IPS-20b (cell line): ENCODE data around the gene CCDC74A.
"Not testable (repeated sequence)": the region's sequence is repeated elsewhere in the genome, so short reads cannot be mapped to it uniquely, and the experiment has no call there.

Source experiments
- H3K27ac ChIP-seq: one replicate; pipeline ENCODE4 v1.5.1; 2013; ENCODE audit warnings: low read length
- H3K27me3 ChIP-seq: 2 replicates; pipeline ENCODE4 v1.6.1; 2013; ENCODE audit warnings: mild to moderate bottlenecking, low read length, inconsistent platforms; ENCODE audit not compliant: insufficient read depth
- H3K36me3 ChIP-seq: 2 replicates; pipeline ENCODE4 v1.6.1; 2013; ENCODE audit warnings: low read depth, mild to moderate bottlenecking, inconsistent platforms, low read length, moderate library complexity; ENCODE audit not compliant: insufficient read depth
- H3K4me1 ChIP-seq: 2 replicates; pipeline ENCODE4 v1.6.1; 2013; ENCODE audit warnings: mild to moderate bottlenecking, control low read depth, inconsistent platforms, low read length, moderate library complexity; ENCODE audit not compliant: insufficient read depth
- H3K4me3 ChIP-seq: 2 replicates; pipeline ENCODE4 v1.5.1; 2013; ENCODE audit warnings: mild to moderate bottlenecking, low read length, inconsistent platforms
- H3K9ac ChIP-seq: 2 replicates; pipeline ENCODE4 v1.6.1; 2013; ENCODE audit warnings: low read depth, mild to moderate bottlenecking, inconsistent platforms, low read length, moderate library complexity
- H3K9me3 ChIP-seq: 2 replicates; pipeline ENCODE4 v1.6.1; 2013; ENCODE audit warnings: mild to moderate bottlenecking, low read depth, low read length, inconsistent platforms; ENCODE audit not compliant: insufficient read depth

CCDC74A gene

DNA sequence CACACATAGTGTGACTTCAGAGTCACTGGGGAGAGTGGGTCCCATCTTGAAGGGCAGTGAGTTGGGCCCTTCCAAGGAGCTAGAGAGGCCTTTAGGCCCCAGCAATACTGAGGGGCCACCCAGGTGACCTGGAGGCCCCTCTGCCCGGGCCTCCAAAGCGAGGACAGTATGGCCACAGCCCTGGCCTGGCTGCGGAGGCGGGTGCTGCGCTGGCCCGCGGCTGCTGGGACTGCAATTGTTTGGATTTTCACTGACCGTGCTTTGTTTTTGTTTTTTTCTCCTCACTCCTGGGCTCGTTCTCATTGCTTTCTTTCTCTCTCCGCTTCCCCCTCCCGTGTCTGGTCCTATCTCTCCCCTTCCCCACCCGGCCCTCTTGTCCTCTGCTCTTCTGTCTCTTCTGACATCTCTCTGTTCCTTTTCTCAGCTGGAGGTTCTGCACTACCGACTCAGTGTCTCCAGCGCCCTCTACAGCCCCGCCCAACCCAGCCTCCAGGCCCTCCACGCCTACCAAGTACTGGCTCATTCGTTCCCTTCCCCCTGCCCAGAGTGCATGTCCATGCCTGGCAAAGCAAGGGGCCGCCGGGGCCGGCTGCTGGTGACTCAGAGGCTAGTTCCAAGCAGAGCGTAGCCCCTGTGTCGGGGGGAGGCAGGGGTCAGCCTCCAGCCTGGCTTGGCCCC, 16.3 kb upstream of the CCDC74A start:
- peaks cover 60% of the 10 kb centered on the region for H3K36me3 ChIP-seq
- not testable (repeated sequence) for H3K9me3 ChIP-seq, H3K4me1 ChIP-seq, H3K27me3 ChIP-seq, H3K27ac ChIP-seq, H3K4me3 ChIP-seq, H3K9ac ChIP-seq

DNA sequence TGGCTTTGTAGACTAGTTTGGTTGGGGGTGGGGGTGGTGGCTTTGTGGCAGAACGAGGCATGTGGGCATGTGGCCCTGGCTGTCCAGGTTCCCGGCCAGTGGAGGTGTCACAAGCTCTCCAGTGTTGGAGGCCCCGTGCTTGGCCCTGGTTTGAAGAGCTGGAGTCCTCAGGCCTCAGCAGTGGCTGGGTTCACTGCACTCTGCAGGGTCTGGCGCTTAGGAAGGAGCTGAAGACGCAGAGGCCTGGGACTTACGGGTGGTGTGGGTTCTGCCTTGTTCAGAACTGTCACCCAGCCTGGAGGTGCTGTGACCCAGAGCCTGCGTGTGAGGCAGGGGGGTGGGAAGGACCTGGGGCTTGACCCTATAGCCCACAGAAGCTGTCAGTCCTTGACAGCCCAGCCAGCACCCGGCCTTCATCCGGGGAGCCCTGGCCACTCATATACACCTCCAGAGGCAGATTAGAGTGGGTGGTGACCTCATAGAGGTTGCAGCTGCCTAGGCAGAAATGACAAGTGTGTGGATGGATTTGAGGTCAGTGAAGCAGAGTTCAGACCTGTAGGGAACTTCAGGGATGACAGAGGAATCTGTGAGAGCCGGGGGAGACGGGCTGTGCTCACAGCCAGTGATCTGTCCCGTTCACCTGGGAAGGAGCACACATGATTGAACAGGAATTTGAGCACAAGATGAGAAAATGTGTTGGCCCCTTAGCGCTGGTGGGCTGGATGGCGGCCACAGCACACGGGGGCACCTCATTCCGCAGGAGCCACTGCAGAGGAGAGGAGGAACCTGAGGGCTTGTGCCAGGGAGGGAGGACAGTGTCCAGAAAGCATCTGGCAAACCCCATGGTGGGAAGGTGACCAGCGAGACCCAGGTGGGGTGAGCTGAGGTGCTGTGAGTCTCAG, 15.5 kb upstream of the CCDC74A start:
- H3K27ac ChIP-seq, H3K4me3 ChIP-seq, H3K9me3 ChIP-seq, H3K9ac ChIP-seq, H3K27me3 ChIP-seq, H3K4me1 ChIP-seq: not testable (repeated sequence)
- peaks cover 56% of the 10 kb centered on the region for H3K36me3 ChIP-seq

DNA sequence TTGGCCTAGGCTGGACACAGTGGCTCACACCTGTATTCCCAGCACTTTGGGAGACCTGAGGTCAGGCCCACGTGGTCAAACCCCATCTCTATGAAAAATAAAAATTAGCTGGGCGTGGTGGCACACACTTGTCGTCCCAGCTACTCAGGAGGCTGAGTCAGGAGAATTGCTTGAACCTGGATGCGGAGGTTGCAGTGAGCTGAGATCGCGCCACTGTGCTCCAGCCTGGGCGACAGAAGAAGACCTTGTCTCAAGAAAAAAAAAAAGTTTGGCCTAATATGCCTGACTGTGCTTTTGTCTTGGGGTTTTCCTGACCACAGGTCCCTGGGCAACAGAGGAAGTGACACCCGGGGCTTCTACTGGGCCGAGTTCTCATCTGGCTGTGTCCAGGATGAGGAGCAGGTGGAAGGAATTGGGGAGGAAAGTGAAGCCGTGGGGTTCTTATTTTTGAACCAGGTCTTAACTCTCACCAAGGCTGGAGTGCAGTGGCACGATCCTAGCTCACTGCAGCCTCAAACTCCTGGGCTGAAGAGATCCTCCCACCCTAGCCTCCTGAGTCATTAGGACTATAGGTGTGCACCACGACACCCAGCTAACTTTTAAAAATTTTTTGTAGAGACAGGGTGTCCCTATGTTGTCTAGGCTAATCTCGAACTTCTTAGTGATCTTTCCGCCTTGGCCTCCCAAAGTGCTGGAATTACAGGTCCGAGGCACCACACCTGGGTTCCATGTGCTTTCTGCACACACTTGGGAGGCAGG, 13.1 kb upstream of the CCDC74A start:
- H3K4me1 ChIP-seq, H3K27ac ChIP-seq, H3K9me3 ChIP-seq, H3K9ac ChIP-seq, H3K4me3 ChIP-seq, H3K27me3 ChIP-seq: not testable (repeated sequence)
- peaks cover 50% of the 10 kb centered on the region for H3K36me3 ChIP-seq

DNA sequence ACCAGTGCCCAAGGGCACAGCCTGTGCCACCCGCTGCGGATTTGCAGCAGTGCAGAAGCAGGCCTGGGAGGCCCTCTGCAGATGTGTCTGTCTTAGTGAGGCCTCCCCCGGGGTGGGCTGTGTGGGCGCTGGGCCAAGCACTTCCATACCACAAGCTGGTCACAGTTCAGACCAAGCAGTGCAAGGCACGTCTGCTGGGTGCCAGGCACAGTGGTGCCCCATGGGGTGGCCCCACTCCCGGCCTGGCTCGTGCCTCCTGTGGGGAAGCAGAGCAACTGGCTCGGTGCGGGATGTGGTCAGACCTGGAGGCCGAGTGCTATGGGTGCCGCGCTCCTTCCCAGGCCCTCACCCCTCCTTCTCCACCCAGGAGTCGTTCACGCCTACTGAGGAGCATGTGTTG, 12.5 kb upstream of the CCDC74A start:
- not testable (repeated sequence) for H3K27me3 ChIP-seq, H3K4me1 ChIP-seq, H3K27ac ChIP-seq, H3K9ac ChIP-seq, H3K9me3 ChIP-seq, H3K4me3 ChIP-seq
- H3K36me3 ChIP-seq = peaks cover 49% of the 10 kb centered on the region

DNA sequence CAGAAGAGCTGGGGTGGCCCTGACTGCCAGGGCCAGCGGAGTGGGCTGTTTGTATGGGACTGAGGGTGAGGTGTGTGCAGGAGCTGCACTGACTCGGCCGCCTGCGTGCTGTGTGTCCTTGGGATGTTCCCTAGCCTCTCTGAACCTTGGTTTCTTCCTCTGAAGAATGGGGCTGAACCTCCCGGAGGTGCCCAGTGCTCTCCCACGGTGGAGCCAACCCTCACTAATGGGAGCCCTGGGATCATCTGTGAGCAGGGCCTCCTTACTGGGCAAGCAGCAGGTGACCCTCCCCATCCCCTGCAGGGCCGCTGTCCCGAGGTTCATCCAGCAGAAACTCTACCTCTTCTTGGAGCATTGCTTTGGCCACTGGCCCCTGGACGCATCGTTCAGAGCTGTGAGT, 11.7 kb upstream of the CCDC74A start:
- H3K9ac ChIP-seq = no peak overlapping the region
- no peaks in the 10 kb centered on the region for H3K9me3 ChIP-seq
- peaks cover 56% of the 10 kb centered on the region for H3K36me3 ChIP-seq
- no peak overlapping the region for H3K4me3 ChIP-seq
- no peak overlapping the region for H3K27ac ChIP-seq
- no peaks in the 10 kb centered on the region for H3K4me1 ChIP-seq
- H3K27me3 ChIP-seq = no peaks in the 10 kb centered on the region

DNA sequence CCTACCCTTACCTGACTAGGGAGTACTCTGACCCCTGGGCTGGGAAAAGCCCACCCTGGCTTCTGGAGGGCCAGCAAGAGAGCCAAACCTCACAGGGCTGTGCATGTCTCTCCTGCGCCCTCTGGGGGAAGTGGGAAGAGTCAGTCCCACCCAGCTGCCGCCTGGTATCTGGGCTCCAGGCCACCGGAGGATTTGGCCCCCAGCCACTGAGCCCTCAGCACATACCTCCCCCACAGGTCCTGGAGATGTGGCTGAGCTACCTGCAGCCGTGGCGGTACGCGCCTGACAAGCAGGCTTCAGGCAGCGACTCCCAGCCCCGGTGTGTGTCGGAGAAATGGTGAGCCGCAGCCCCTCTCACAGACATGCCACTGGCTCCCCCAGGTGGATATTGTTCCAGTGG, 11.1 kb upstream of the CCDC74A start:
- H3K9ac ChIP-seq, H3K4me1 ChIP-seq, H3K27me3 ChIP-seq, H3K4me3 ChIP-seq, H3K9me3 ChIP-seq, H3K27ac ChIP-seq: not testable (repeated sequence)
- H3K36me3 ChIP-seq = peaks cover 56% of the 10 kb centered on the region

DNA sequence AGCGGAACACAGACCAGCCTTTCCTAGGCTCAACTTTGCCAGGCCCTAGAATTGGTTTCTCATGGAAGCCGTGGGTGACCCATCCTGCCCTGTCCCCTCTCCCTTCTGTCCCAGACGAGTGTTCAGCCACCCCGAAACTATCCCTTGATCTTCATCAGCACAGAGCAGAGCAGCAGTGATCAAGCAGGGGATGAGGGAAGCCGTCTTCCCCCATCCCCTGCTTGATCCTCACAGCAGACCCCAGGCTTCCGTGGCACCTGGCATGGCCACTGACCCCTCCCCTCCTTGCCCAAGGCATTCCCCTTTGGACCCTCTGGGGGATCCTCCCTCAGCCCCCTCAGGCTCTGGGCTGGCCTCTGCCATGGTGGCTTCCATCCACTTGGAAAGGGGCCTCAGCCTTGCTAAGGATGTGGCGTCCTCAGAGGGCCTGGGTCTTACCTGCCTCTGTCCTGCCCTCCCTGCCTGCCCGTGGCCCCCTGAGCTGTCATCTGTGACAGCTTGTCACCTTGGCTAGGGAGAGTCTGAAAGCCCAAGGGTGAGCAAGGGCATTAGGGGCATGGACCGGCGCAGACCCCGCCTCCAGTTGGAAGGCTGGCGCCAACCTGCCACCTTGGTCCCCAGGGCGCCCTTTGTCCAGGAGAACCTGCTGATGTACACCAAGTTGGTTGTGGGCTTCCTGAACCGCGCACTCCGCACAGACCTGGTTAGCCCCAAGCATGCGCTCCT, 10.4 kb upstream of the CCDC74A start:
- Histone ChIP-seq H3K9me3 (no peaks in the 10 kb centered on the region), H3K9ac (no peak overlapping the region), H3K4me1 (no peaks in the 10 kb centered on the region), H3K4me3 (no peak overlapping the region), H3K27me3 (no peaks in the 10 kb centered on the region), H3K27ac (no peak overlapping the region), H3K36me3 (peaks cover 52% of the 10 kb centered on the region)

DNA sequence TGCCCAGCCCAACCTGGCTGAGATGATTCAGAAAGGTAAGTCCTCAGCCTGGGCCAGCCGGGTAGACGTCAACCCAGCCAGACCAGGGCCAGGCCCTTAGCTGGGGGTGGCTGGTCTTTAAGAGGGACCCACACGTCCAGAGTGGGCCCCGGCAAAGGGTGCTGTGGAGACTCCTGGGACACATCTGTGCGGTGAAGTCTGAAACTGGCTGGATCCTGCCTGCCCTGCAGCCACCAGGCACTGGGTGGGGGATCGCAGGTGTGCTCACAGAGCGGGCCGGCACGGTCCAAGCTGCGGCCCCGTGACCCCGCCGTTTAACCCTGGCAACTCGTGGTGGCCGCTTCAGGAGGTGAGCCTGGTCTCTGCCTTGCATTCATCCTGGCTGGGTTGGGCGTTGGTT, 9.8 kb upstream of the CCDC74A start:
- H3K27me3 ChIP-seq, H3K4me3 ChIP-seq, H3K4me1 ChIP-seq, H3K27ac ChIP-seq, H3K9me3 ChIP-seq, H3K9ac ChIP-seq: not testable (repeated sequence)
- H3K36me3 ChIP-seq = peaks cover 46% of the 10 kb centered on the region

DNA sequence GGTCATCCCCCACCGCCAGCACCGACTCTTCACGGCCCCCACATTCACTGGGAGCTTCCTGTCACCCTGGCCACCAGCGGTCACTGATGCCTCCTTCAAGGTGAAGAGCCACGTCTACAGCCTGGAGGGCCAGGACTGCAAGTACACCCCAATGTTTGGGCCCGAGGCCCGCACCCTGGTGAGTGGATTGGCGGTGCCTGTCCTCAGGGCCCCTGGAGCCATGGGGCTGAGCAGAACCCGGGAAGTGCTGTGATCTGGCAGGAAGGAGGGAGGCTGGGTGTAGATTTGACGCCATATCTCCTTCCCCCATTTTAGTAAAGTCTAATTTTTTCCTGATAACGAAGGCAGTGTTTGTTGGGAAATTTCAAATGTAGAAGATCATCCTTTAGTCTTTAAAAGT, 9.2 kb upstream of the CCDC74A start:
- H3K4me3 ChIP-seq, H3K9ac ChIP-seq, H3K27me3 ChIP-seq, H3K27ac ChIP-seq, H3K4me1 ChIP-seq, H3K9me3 ChIP-seq: not testable (repeated sequence)
- H3K36me3 ChIP-seq = peaks cover 41% of the 10 kb centered on the region

DNA sequence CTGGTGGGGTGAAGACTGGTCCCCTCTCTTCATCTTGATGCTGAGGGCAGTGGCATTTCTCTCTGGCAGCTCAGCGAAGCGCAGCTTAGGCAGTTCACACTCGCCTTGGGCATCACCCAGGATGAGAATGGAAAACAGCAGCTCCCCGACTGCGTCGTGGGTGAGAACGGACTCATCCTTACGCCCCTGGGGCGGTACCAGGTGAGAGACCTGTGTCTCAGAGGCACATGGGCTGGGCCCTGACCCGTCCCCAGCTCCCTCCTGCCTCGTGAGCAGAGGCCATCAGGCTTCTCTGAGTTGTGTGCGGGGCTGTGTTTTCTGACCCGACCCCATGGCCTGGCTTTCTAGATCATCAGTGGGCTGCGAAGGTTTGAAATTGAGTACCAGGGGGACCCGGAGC, 8.2 kb upstream of the CCDC74A start:
- no peaks in the 10 kb centered on the region for H3K9me3 ChIP-seq
- no peaks in the 10 kb centered on the region for H3K27me3 ChIP-seq
- no peak overlapping the region for H3K4me3 ChIP-seq
- peaks cover 32% of the 10 kb centered on the region for H3K36me3 ChIP-seq
- no peak overlapping the region for H3K27ac ChIP-seq
- no peak overlapping the region for H3K9ac ChIP-seq
- H3K4me1 ChIP-seq = no peaks in the 10 kb centered on the region

DNA sequence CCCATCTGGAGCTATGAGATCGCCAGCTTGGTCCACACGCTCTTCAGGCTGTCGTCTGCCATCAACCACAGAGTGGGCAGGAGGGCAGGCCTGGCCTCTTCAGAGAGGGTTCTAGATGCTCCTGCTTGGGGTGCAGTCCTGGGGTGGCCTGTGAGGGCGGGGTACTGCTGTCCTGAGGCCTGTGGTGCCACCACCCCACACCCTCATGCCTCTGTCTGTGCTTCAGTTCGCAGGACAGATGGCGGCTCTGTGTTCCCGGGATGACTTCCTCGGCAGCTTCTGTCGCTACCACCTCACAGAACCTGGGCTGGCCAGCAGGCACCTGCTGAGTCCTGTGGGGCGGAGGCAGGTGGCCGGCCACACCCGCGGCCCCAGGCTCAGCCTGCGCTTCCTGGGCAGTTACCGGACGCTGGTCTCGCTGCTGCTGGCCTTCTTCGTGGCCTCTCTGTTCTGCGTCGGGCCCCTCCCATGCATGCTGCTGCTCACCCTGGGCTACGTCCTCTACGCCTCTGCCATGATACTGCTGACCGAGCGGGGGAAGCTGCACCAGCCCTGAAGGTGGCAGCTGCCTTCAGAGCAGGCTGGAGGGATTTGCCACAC, 7.7 kb upstream of the CCDC74A start:
- not testable (repeated sequence) for H3K27ac ChIP-seq, H3K9me3 ChIP-seq, H3K9ac ChIP-seq, H3K27me3 ChIP-seq, H3K4me3 ChIP-seq, H3K4me1 ChIP-seq
- H3K36me3 ChIP-seq = peaks cover 32% of the 10 kb centered on the region
